OCI-LY1 (cell line): Measurements from ENCODE around the gene PCSK5.

Experiments used
- EZH2 ChIP-seq: fragments of 200-600 bp; sonication (generic), shearing (Covaris generic); IDR thresholded peaks from 2 replicates; pipeline ENCODE4 v1.8.0; 2017; ENCODE audit warnings: borderline replicate concordance, mixed run types, mild to moderate bottlenecking, antibody characterized with exemption, low read length, moderate library complexity, mixed read lengths
- TF ChIP-seq, protein P1 (sequence below): fragments of 200-600 bp; sonication (generic), shearing (Covaris generic); IDR thresholded peaks from 2 replicates; pipeline ENCODE4 v1.5.1; 2017; ENCODE audit warnings: mild to moderate bottlenecking, antibody characterized with exemption, low read length, moderate library complexity, mixed read lengths

DNA sequence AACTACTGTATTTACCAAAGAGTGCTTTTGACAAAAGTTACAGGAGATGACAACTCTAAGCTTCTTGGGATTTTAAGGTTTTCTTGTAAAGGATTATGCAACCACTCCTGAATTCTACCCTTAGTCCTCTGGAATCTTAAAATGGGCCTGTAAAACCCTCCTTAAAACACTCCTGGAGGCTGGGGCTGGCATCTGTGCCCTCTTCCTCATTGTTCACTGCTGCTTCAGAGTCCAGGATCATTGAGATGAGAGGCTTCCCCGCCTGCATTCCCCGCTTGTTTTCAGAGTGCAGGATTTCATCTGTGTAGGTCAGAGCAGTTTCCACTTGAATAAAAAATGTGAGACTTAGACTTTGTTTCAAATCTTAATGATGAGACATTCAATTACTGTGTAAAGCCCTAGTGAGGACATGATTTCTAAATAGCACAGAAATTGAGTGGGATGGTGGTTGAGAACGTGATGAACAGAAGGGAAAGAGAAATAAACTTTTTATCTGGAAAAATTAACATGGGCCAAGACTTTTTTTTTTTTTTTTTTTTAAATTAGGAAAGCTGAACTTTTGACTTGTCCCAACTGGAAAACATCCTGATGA, 40.4 kb downstream of the PCSK5 start:
- TF ChIP-seq, protein P1, sequence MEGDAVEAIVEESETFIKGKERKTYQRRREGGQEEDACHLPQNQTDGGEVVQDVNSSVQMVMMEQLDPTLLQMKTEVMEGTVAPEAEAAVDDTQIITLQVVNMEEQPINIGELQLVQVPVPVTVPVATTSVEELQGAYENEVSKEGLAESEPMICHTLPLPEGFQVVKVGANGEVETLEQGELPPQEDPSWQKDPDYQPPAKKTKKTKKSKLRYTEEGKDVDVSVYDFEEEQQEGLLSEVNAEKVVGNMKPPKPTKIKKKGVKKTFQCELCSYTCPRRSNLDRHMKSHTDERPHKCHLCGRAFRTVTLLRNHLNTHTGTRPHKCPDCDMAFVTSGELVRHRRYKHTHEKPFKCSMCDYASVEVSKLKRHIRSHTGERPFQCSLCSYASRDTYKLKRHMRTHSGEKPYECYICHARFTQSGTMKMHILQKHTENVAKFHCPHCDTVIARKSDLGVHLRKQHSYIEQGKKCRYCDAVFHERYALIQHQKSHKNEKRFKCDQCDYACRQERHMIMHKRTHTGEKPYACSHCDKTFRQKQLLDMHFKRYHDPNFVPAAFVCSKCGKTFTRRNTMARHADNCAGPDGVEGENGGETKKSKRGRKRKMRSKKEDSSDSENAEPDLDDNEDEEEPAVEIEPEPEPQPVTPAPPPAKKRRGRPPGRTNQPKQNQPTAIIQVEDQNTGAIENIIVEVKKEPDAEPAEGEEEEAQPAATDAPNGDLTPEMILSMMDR: no peak
- TF ChIP-seq EZH2: no peak
